ENCODE data around the gene STPG2.

Gene STPG2

DNA sequence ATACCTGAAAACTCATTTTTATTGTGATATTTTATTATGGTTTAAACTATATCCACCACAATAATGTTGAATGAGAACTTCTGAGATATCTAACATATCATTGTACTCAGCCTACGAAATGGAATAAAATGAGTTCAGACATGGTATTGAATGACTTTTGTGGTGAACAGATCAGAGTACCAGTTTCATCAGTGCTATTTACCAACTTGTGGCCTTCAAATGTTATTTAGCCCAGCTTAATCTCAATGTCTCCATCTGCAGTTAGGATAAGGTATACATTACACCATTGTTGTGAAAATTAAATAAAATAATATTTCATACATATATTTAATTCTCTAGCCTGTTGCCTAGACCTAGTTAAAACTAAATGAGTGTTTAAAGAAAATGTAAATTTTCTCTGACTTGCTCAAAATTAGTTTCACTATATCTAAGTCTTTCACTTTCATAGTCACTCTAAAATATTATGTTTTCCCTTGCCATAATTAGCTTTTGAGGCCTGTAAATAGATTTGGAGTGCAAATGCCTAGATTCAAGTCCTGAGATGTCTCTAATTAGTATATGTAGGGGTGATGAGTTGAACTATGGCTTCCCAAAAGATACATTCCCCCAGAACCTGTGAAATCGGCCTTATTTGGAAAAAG lies 594.2 kb downstream of the STPG2 start:
- H3K4me1 ChIP-seq (ENCODE audit: control insufficient read depth in 1 of 2, insufficient read depth in 2 of 2, low read length in 2 of 2), result no peaks in the 10 kb centered on the region
- no peak overlapping the region for H3K27ac ChIP-seq (ENCODE audit: low read length)
- no peaks in the 10 kb centered on the region for H3K27me3 ChIP-seq (ENCODE audit: low read depth, low read length)
- H3K9me3 ChIP-seq (ENCODE audit: control insufficient read depth in 1 of 2, low read length in 2 of 2), result no peaks in the 10 kb centered on the region
- no peak overlapping the region for H3K4me3 ChIP-seq (ENCODE audit: low read depth in 1 of 2, low read length in 2 of 2)
- no peaks in the 10 kb centered on the region for H3K36me3 ChIP-seq (ENCODE audit: control insufficient read depth in 1 of 2, insufficient read depth in 2 of 2, low read length in 2 of 2)

DNA sequence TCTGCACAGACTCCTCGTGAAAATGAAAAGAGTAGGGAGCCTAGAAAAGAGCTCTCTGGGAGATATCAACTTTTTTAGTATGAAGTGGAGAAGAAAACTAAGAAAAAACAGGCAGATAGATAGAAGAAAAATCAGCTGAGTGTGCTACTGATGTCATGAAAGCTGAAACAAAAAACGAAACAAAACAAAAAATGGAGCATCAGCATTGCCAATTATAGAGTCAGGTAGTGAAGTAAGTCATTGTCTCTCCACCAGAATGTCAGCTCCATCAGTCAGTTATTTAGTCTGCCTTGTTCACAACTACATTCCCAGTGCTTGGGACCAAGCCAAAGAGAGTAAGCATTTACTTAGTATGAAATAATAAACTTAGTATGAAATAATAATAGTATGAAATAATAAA lies 595.1 kb downstream of the STPG2 start:
- Histone ChIP-seq H3K36me3 (ENCODE audit: control insufficient read depth in 1 of 2, insufficient read depth in 2 of 2, low read length in 2 of 2) (no peaks in the 10 kb centered on the region), H3K27me3 (ENCODE audit: low read depth, low read length) (no peaks in the 10 kb centered on the region), H3K4me1 (ENCODE audit: control insufficient read depth in 1 of 2, insufficient read depth in 2 of 2, low read length in 2 of 2) (no peaks in the 10 kb centered on the region), H3K9me3 (ENCODE audit: control insufficient read depth in 1 of 2, low read length in 2 of 2) (no peaks in the 10 kb centered on the region), H3K27ac (ENCODE audit: low read length) (no peak overlapping the region), H3K4me3 (ENCODE audit: low read depth in 1 of 2, low read length in 2 of 2) (no peak overlapping the region)

DNA sequence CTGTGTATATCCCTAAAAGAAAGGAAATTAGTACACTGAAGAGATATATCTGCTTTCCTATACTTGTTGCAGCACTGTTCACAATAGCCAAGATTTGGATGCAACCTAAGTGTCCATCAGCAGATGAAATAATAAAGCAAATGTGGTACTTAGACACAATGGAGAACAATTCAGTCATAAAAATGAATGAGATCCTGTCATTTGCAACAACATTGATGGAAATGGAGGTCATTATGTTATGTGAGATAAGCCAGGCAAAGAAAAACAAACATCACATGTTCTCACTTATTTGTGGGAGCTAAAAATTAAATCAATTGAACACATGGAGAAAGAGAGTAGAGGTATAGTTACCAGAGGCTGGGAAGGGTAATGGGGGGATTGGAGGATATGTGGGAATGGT lies 611.9 kb downstream of the STPG2 start:
- Histone ChIP-seq H3K9me3 (ENCODE audit: control insufficient read depth in 1 of 2, low read length in 2 of 2) (no peaks in the 10 kb centered on the region), H3K36me3 (ENCODE audit: control insufficient read depth in 1 of 2, insufficient read depth in 2 of 2, low read length in 2 of 2) (no peaks in the 10 kb centered on the region), H3K4me3 (ENCODE audit: low read depth in 1 of 2, low read length in 2 of 2) (no peak overlapping the region), H3K27me3 (ENCODE audit: low read depth, low read length) (no peaks in the 10 kb centered on the region), H3K4me1 (ENCODE audit: control insufficient read depth in 1 of 2, insufficient read depth in 2 of 2, low read length in 2 of 2) (no peaks in the 10 kb centered on the region), H3K27ac (ENCODE audit: low read length) (no peak overlapping the region)

DNA sequence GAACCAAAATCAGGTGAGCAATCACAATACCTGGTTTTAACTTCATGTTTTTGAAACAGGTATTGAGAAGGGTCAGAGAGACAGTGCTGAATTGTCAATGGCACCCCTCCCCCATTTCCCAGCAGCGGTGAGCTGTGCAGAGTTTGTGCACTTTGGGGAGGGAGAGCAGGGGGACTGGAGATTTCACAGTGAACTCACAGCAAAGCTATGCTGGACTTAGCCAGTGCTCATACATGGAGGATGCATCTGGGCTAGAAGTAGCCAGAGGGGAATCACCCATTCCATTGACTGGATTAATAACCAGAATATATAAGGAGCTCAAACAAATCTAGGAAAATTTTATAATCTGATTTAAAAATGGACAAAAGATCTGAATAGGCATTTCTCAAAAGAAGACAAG lies 612.6 kb downstream of the STPG2 start:
- Histone ChIP-seq H3K36me3 (ENCODE audit: control insufficient read depth in 1 of 2, insufficient read depth in 2 of 2, low read length in 2 of 2) (no peaks in the 10 kb centered on the region), H3K9me3 (ENCODE audit: control insufficient read depth in 1 of 2, low read length in 2 of 2) (no peaks in the 10 kb centered on the region), H3K4me1 (ENCODE audit: control insufficient read depth in 1 of 2, insufficient read depth in 2 of 2, low read length in 2 of 2) (no peaks in the 10 kb centered on the region), H3K27me3 (ENCODE audit: low read depth, low read length) (no peaks in the 10 kb centered on the region), H3K27ac (ENCODE audit: low read length) (no peak overlapping the region), H3K4me3 (ENCODE audit: low read depth in 1 of 2, low read length in 2 of 2) (no peak overlapping the region)

DNA sequence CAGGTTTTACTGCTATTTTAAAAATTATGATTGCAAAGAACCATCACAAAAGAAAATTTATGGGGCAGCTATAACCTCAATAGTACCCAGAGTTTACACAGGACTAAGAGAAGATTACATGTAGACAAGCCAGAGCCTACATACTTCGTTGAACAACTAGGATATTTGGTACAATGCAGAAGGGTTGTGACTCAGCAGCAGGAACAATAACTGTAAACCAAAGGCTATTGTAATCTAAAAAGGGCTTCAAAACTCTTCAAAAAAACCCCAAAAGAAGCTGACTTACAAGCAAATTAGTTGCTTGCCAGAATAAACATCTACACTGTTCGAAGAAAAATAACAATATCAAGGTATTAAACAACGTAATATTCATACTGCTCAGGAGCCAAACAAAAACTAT lies 618.0 kb downstream of the STPG2 start:
- Histone ChIP-seq H3K27ac (ENCODE audit: low read length) (no peak overlapping the region), H3K27me3 (ENCODE audit: low read depth, low read length) (no peaks in the 10 kb centered on the region), H3K4me3 (ENCODE audit: low read depth in 1 of 2, low read length in 2 of 2) (no peak overlapping the region), H3K36me3 (ENCODE audit: control insufficient read depth in 1 of 2, insufficient read depth in 2 of 2, low read length in 2 of 2) (no peaks in the 10 kb centered on the region), H3K9me3 (ENCODE audit: control insufficient read depth in 1 of 2, low read length in 2 of 2) (no peaks in the 10 kb centered on the region), H3K4me1 (ENCODE audit: control insufficient read depth in 1 of 2, insufficient read depth in 2 of 2, low read length in 2 of 2) (no peaks in the 10 kb centered on the region)

DNA sequence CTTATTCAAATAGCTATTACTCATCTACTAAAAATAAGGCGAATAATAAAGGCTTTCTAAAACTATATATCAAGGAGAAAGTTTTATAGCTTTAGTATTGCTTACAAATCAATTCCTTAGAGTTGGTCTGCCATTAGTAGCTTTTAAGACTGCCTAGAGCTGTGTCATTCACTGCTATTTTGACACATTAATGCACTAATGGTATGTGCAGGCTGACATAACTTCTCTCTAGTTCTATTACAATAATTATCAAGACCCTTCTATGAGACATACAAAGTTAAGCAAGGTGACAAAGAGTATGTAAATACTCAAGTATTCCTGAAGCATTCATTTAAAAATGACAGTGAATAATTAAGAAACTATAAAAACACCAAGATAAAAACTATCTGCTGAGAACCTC lies 625.3 kb downstream of the STPG2 start:
- Histone ChIP-seq H3K27me3 (ENCODE audit: low read depth, low read length) (no peaks in the 10 kb centered on the region), H3K4me1 (ENCODE audit: control insufficient read depth in 1 of 2, insufficient read depth in 2 of 2, low read length in 2 of 2) (no peaks in the 10 kb centered on the region)

DNA sequence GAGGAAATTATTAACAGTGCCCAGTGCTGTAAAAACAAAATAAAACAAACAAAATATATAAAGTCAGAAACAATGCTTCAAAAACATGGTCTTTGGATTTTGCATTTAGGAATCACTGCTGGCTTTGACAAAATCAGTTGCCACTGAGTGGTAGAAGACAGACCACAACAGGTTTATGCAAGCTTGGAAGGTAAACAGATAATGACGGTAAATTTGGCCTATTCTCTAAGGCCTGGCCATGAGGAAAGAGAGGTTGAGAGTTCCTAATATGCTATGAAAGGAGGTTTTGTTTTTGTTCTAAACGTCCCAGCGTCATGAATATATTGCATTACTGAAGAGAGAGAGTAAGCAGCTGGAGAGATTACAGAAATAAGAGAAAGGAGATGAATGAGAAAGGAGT lies 629.4 kb downstream of the STPG2 start:
- no peaks in the 10 kb centered on the region for H3K9me3 ChIP-seq (ENCODE audit: control insufficient read depth in 1 of 2, low read length in 2 of 2)
- H3K27me3 ChIP-seq (ENCODE audit: low read depth, low read length), result no peaks in the 10 kb centered on the region
- H3K4me3 ChIP-seq (ENCODE audit: low read depth in 1 of 2, low read length in 2 of 2), result no peak overlapping the region
- no peak overlapping the region for H3K27ac ChIP-seq (ENCODE audit: low read length)
- H3K4me1 ChIP-seq (ENCODE audit: control insufficient read depth in 1 of 2, insufficient read depth in 2 of 2, low read length in 2 of 2), result no peaks in the 10 kb centered on the region
- no peaks in the 10 kb centered on the region for H3K36me3 ChIP-seq (ENCODE audit: control insufficient read depth in 1 of 2, insufficient read depth in 2 of 2, low read length in 2 of 2)

More for the DNA sequence above, 625.3 kb downstream of the STPG2 start:
- H3K27ac ChIP-seq (ENCODE audit: low read length), result no peak overlapping the region
- H3K36me3 ChIP-seq (ENCODE audit: control insufficient read depth in 1 of 2, insufficient read depth in 2 of 2, low read length in 2 of 2), result no peaks in the 10 kb centered on the region
- H3K4me3 ChIP-seq (ENCODE audit: low read depth in 1 of 2, low read length in 2 of 2), result no peak overlapping the region
- H3K9me3 ChIP-seq (ENCODE audit: control insufficient read depth in 1 of 2, low read length in 2 of 2), result no peaks in the 10 kb centered on the region
